Endothelial cell of umbilical vein (primary cell): Measurements from ENCODE around the gene TPCN2.

Experiments
- EZH2 ChIP-seq: IDR thresholded peaks from 2 replicates; pipeline ENCODE4 v1.6.1; 2012; ENCODE audit warnings: borderline replicate concordance, low read depth, mild to moderate bottlenecking, moderate library complexity, low read length, inconsistent platforms; ENCODE audit not compliant: severe bottlenecking
- GATA2 ChIP-seq: IDR thresholded peaks from 2 replicates; pipeline ENCODE4 v1.7.0; 2011; ENCODE audit warnings: low read depth, mild to moderate bottlenecking, moderate library complexity, mixed read lengths, low read length; ENCODE audit not compliant: insufficient read length, insufficient read depth
- JUN ChIP-seq: IDR thresholded peaks from 2 replicates; pipeline ENCODE4 v1.6.1; 2011; ENCODE audit warnings: borderline replicate concordance, low read depth; ENCODE audit not compliant: insufficient read length, insufficient read depth
- MYC ChIP-seq: IDR thresholded peaks from one replicate; pipeline ENCODE4 v1.6.1; 2011; ENCODE audit warnings: mild to moderate bottlenecking, low read depth, low read length
- POLR2A ChIP-seq: IDR thresholded peaks from 2 replicates; pipeline ENCODE4 v1.6.1; 2012; ENCODE audit warnings: low read depth, mild to moderate bottlenecking, control low read depth, low read length
- POLR2AphosphoS5 ChIP-seq: IDR thresholded peaks from 2 replicates; pipeline ENCODE4 v1.6.1; 2012; ENCODE audit warnings: low read depth, mild to moderate bottlenecking, control low read depth, low read length, moderate library complexity; ENCODE audit not compliant: insufficient read depth
- TF ChIP-seq, protein P1 (sequence below), 2 donors: IDR thresholded peaks; 1 replicate in 1 of 2; 2 replicates in 1 of 2; pipeline ENCODE4 v1.5.1; 2011; ENCODE audit warnings: low read length in 2 of 2, mild to moderate bottlenecking in 2 of 2, moderate library complexity in 2 of 2, control low read depth in 1 of 2, inconsistent platforms in 1 of 2, low read depth in 1 of 2; ENCODE audit not compliant: insufficient read depth in 1 of 2; ENCODE audit errors: extremely low read depth in 1 of 2
- TF ChIP-seq, protein P2 (sequence below): IDR thresholded peaks from 2 replicates; pipeline ENCODE4 v1.6.1; 2011; ENCODE audit not compliant: insufficient read depth, insufficient read length

DNA sequence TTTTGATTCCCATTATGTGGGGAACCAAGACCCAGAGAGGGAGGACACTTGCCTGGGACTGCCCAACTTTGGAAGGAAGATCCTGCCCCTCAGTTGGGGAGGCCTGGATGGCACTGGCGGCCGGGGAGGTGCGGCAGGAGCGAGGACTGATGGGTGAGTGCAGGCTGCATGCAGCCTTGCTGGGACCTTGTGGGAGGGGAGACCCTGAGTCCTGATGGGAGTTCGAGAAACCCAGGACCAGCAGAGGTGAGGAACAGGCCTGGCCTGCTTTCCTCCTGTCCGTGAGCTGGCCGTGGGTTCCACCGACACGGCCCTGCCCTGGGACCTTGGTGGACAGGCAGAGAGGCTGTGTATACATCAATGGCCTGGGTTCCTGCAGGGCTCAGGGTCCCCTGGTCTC is 87.7 kb downstream of the TPCN2 start:
- TF ChIP-seq POLR2AphosphoS5 (no peak), JUN (no peak), POLR2A (no peak), MYC (no peak), EZH2 (no peak), GATA2 (no peak)
- TF ChIP-seq, protein P1, sequence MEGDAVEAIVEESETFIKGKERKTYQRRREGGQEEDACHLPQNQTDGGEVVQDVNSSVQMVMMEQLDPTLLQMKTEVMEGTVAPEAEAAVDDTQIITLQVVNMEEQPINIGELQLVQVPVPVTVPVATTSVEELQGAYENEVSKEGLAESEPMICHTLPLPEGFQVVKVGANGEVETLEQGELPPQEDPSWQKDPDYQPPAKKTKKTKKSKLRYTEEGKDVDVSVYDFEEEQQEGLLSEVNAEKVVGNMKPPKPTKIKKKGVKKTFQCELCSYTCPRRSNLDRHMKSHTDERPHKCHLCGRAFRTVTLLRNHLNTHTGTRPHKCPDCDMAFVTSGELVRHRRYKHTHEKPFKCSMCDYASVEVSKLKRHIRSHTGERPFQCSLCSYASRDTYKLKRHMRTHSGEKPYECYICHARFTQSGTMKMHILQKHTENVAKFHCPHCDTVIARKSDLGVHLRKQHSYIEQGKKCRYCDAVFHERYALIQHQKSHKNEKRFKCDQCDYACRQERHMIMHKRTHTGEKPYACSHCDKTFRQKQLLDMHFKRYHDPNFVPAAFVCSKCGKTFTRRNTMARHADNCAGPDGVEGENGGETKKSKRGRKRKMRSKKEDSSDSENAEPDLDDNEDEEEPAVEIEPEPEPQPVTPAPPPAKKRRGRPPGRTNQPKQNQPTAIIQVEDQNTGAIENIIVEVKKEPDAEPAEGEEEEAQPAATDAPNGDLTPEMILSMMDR (IDR thresholded peaks at IDR 0.05; ENCODE audit: extremely low read depth in 1 of 2, insufficient read depth in 1 of 2, low read depth in 1 of 2, low read length in 2 of 2), result no peak
- TF ChIP-seq, protein P2, sequence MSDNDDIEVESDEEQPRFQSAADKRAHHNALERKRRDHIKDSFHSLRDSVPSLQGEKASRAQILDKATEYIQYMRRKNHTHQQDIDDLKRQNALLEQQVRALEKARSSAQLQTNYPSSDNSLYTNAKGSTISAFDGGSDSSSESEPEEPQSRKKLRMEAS, result no peak
